ENCODE data around the gene CBX5. TPM values are rescaled to one million over a fixed set of nuclear protein-coding genes. Genes with fewer than 3 reads are reported as not detected.

The CBX5 gene
- polyA plus RNA-seq, 1 experiment = 14.3 TPM

GRCh38 chr12:54222609-54223008, 57.3 kb downstream of the CBX5 start:
- Histone ChIP-seq H3K27me3 (ENCODE audit: control insufficient read depth, insufficient read depth, low read length) (no peaks in the 10 kb centered on the region), H3K4me3 (ENCODE audit: low read depth, low read length) (no peak overlapping the region), H3K36me3 (ENCODE audit: control insufficient read depth, insufficient read depth, low read length) (no peaks in the 10 kb centered on the region)
- ChIA-PET POLR2A (interaction anchor here (0.6 kb wide), 1 partner anchor 102 kb away, joined by 7 read pairs; the partner anchor contains the start of gene COPZ1), CTCF (interaction anchor here (0.6 to 4.0 kb wide), 19 partner anchors 9 to 158 kb away, joined by 3 to 37 read pairs (median 5); partner anchors contain the start of genes CBX5 and COPZ1)
- DNase-seq (ENCODE audit: low read depth) = peak; percentile 99
- TF ChIP-seq CTCF (IDR thresholded peaks at IDR 0.05; ENCODE audit: insufficient read depth, low read depth, low read length) = no peak

GRCh38 chr12:54221402-54221984, 58.4 kb downstream of the CBX5 start:
- Histone ChIP-seq H3K4me3 (ENCODE audit: low read depth, low read length) (no peak overlapping the region), H3K36me3 (ENCODE audit: control insufficient read depth, insufficient read depth, low read length) (no peaks in the 10 kb centered on the region), H3K27me3 (ENCODE audit: control insufficient read depth, insufficient read depth, low read length) (no peaks in the 10 kb centered on the region)
- ChIA-PET POLR2A (no interaction called here), CTCF (interaction anchor here (0.6 to 4.0 kb wide), 24 partner anchors 10 to 219 kb away, joined by 3 to 37 read pairs (median 6); partner anchors contain the start of genes CBX5, COPZ1, HNRNPA1 and ZNF385A)
- TF ChIP-seq CTCF (IDR thresholded peaks at IDR 0.05; ENCODE audit: insufficient read depth, low read depth, low read length) = no peak
- DNase-seq (ENCODE audit: low read depth) = no peak

- Histone ChIP-seq H3K4me3 (ENCODE audit: low read depth, low read length) (no peak overlapping the region), H3K27me3 (ENCODE audit: control insufficient read depth, insufficient read depth, low read length) (no peaks in the 10 kb centered on the region; the same call in 1 of the 2 replicates), H3K36me3 (ENCODE audit: control insufficient read depth, insufficient read depth, low read length) (no peaks in the 10 kb centered on the region)
- no peak for TF ChIP-seq CTCF (IDR thresholded peaks at IDR 0.05; ENCODE audit: insufficient read depth, low read depth, low read length)
- CTCF ChIA-PET = interaction anchor here (0.6 to 4.0 kb wide), 31 partner anchors 8 to 1979 kb away, joined by 3 to 37 read pairs (median 4); partner anchors contain the start of genes CBX5, COPZ1, HNRNPA1 and HOXC10
- no peak for DNase-seq (ENCODE audit: low read depth)
- POLR2A ChIA-PET = no interaction called here
These were observed 59.4 kb downstream of the CBX5 start for GRCh38 chr12:54220567-54220966.

- CTCF ChIA-PET = interaction anchor here (0.6 to 4.0 kb wide), 31 partner anchors 8 to 1980 kb away, joined by 3 to 37 read pairs (median 4); partner anchors contain the start of genes CBX5, COPZ1, HNRNPA1 and HOXC10
- Histone ChIP-seq H3K27me3 (ENCODE audit: control insufficient read depth, insufficient read depth, low read length) (no peaks in the 10 kb centered on the region; the same call in 1 of the 2 replicates), H3K4me3 (ENCODE audit: low read depth, low read length) (no peak overlapping the region), H3K36me3 (ENCODE audit: control insufficient read depth, insufficient read depth, low read length) (no peaks in the 10 kb centered on the region)
- TF ChIP-seq CTCF (IDR thresholded peaks at IDR 0.05; ENCODE audit: insufficient read depth, low read depth, low read length) = peak; percentile 88
- peak; percentile 32 for DNase-seq (ENCODE audit: low read depth)
- POLR2A ChIA-PET = no interaction called here
These were observed 59.8 kb downstream of the CBX5 start for GRCh38 chr12:54220092-54220557.

GRCh38 chr12:54217774-54218241, 62.1 kb downstream of the CBX5 start:
- H3K27me3 ChIP-seq (ENCODE audit: control insufficient read depth, insufficient read depth, low read length) = peaks cover 1% of the 10 kb centered on the region
- ChIA-PET CTCF (interaction anchor here (1.0 to 1.9 kb wide), 10 partner anchors 9 to 162 kb away, joined by 3 to 11 read pairs (median 5); no protein-coding TSS in a partner anchor), POLR2A (no interaction called here)
- no peaks in the 10 kb centered on the region for H3K36me3 ChIP-seq (ENCODE audit: control insufficient read depth, insufficient read depth, low read length)
- no peak for TF ChIP-seq CTCF (IDR thresholded peaks at IDR 0.05; ENCODE audit: insufficient read depth, low read depth, low read length)
- peak overlapping the region; percentile 25 for H3K4me3 ChIP-seq (ENCODE audit: low read depth, low read length)
- DNase-seq (ENCODE audit: low read depth) = no peak

Data from BJ (cell line).